Stimulated activated CD4-positive, alpha-beta T cell treated with anti-CD3 and anti-CD28 coated beads, Interleukin-4, amount 100 ng/mL, for 24 hours (primary cell): Measurements from ENCODE around the gene SCRN3.
"Not testable (repeated sequence)": the region's sequence is repeated elsewhere in the genome, so short reads cannot be mapped to it uniquely, and the experiment has no call there.

ENCODE experiments used
- DNase-seq: peaks from one replicate; pipeline ENCODE4 v3.0.0-alpha.2; 2020

Gene SCRN3, protein sequence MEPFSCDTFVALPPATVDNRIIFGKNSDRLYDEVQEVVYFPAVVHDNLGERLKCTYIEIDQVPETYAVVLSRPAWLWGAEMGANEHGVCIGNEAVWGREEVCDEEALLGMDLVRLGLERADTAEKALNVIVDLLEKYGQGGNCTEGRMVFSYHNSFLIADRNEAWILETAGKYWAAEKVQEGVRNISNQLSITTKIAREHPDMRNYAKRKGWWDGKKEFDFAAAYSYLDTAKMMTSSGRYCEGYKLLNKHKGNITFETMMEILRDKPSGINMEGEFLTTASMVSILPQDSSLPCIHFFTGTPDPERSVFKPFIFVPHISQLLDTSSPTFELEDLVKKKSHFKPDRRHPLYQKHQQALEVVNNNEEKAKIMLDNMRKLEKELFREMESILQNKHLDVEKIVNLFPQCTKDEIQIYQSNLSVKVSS

DNA sequence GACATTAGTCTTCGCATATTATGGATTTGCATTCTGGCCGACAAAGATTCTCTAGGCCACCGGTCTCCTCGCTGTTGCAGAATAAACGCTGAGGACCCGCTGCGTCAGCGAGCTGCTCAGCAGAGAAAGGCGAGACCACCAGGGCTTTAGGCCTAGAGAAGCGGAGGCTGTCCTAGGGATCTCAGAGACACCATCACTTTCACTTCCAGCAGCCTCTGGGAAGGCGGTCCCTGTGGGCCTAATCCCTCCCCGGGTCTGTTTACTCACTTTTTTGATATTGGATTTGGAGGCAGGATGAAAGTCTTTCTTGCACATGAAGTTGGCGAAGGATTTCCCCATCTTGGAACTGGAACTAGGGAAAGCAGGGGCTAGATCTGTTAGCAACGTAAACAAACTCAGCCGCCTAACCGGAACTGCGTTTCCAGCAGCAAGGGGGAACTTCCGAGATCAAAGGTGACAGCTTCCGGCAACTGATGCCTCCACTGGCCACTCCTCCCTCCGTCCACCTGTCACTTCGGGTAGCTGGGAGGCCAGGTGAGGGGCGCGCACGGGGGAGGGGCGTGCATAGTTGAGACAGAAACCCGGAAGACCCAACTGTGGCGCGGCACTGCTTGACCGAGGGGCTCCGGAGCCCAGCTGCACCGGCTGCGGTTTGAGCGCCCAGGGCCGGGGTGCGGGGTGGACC, at the start of gene SCRN3:
SCRN3 (plus strand) TSS at position 447 of the 685 bp plus-strand sequence. CDS start 2,554 bp downstream, outside the sequence.
- DNase-seq = peak; percentile 78

DNA sequence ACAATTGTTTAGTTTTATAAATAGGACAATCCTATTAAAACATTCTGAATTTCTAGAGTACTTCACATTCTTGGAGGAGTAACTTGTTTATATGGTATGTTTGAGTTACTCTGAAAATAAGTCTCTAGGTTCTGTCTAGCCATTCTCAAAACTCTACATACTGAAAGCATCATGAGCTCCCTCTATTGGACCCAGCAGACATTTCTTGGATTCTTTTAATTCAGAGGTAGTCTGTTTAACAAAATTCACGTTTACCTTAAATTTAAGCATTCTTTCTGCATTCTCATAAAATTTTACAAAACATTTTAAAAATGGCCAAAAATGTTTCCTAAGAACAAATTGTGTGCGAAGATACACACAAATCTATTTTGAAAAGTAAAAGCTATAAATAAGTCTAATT, 45.5 kb upstream of the SCRN3 start:
- no peak for DNase-seq

DNA sequence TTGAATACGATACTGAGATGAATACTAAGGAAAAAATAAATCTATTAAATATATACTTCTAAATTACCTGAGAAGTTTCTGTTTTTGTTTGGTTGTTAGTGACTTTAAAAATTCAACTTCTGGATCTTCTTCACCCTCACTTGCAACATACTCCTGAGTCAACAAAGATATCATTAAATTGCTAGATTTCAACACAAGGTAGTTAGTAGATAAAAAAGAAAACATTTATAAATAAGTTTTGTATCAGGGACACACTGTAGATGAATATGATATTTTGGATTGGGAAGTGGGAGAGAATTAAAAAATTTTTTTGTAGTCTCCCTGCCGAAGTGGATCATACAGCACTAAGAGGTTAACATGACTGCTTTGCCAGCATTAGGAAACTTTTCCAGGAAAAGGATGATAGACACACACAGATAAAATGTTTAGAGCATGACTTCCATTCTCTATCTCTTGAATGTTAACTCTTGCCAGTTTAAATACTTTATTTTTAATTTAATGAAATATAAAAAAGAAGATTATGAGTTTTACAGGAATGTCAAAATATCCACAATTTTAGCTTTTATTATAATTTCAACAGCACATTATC, 44.8 kb upstream of the SCRN3 start:
- DNase-seq = no peak

DNA sequence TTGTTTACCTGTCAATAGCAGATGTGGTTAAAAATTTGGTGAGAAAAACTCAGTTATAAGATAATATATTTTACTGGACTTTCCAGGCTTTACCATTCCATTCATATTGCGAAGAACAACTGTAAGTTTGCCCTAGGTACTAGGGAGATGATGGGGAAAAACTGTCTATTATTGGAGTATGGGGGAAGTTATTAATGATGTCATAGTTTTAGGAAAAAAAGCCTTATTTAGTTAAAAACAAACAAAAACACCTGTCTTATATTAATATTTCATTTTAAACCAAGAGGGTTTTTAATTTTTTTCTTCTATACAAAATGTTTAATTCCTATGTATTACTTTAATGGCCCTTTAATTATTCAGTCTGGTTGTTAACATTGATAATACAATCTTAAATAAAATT, 42.5 kb upstream of the SCRN3 start:
- no peak for DNase-seq

DNA sequence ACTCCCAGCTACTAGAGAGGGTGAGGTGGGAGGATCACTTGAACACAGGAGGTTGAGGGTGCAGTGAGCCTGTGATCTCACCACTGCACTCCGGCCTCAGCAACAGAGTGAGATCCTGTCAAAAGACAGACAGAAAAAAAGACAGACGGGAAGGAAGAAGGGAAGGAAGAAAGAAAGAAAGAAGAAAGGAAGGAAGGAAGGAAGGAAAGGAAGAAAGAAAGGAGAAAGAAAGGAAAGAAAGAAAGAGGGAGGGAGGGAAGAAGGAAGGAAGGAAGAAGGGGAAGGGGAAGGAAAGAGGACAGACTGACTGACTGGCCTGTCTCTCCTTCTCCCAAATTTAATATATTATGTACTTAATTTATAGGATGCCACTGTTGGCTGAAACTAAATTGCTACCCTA, 39.2 kb upstream of the SCRN3 start:
- DNase-seq = no peak

DNA sequence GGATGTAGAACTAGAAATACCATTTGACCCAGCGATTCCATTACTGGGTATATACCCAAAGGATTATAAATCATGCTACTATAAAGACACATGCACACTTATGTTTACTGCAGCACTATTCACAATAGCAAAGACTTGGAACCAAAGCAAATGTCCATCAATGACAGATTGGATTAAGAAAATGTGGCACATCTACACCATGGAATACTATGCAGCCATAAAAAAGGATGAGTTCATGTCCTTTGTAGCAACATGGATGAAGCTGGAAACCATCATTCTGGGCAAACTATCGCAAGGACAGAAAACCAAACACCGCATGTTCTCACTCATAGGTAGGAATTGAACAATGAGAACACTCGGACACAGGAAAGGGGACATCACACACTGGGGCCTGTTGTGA, 35.9 kb upstream of the SCRN3 start:
- not testable (repeated sequence) for DNase-seq

DNA sequence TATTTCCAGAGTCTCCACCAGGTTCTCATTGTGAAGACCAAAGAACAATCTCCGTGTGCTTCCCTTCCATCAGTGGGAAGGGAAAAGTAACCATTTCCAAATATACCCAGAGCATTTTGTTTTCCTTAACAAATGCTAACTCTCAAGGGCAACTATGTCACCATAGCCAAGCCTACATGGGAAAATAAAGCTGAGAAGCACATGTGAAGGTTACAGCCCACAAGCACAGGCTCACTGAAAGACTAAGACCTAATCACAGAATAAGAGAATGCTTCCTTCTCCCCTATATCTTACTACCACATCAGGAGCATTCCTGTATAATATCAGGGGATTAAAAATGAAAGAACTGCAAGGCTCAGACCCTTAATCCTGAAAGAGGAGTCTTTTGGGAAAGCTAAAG, 32.6 kb upstream of the SCRN3 start:
- no peak for DNase-seq

DNA sequence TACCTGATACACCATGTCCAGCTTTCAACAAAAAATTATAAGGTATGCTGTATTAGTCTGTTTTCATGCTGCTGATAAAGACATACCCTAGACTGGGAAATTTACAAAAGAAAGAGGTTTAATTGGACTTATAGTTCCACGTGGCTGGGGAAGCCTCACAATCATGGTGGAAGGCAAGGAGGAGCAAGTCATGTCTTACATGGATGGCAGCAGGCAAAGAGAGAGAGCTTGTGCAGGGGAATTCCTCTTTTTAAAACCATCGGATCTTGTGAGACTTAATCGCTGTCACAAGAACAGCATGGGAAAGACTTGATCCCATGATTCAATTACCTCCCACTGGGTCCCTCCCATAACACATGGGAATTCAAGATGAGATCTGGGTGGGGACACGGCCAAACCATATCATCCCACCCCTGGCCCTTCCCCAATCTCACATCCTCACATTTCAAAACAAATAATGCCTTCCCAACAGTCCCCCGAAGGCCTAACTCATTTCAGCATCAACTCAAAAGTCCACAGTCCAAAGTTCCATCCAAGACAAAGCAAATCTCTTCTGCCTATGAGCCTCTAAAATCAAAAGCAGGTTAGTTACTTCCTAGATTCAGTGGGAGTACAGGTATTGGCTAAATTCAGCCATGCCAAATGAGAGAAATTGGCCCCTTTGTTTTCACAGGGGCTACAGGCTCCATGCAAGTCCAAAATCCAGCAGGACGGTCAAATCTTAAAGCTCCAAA, 31.9 kb upstream of the SCRN3 start:
- DNase-seq = not testable (repeated sequence)

DNA sequence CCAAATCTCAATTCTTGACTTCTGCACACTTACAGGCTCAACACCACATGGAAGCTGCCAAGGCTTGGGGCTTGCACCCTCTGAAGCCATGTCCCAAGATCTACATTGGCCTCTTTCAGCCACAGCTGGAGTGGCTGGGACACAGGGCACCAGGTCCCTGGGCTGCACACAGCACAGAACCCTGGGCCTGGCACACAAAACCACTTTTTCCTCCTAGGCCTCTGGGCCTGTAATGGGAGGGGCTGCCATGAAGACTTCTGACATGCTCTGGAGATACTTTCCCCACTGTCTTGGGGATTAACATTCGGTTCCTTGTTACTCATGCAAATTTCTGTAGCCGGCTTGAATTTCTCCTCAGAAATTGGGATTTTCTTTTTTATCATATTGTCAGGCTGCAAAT, 30.9 kb upstream of the SCRN3 start:
- DNase-seq = no peak

DNA sequence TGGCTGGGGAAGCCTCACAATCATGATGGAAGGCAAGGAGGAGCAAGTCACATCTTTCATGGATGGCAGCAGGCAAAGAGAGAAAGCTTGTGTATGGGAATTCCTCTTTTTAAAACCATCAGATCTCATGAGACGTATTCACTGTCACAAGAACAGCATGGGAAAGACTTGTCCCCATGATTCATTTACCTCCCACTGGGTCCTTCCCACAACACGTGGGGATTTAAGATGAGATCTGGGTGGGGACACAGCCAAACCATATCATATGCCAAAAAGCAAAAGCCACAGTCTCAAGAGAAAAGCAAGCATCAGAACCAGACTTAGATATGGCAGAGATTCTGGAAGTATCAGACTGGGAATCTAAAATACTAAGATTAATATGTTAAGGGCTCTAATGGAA, 30.0 kb upstream of the SCRN3 start:
- no peak for DNase-seq

DNA sequence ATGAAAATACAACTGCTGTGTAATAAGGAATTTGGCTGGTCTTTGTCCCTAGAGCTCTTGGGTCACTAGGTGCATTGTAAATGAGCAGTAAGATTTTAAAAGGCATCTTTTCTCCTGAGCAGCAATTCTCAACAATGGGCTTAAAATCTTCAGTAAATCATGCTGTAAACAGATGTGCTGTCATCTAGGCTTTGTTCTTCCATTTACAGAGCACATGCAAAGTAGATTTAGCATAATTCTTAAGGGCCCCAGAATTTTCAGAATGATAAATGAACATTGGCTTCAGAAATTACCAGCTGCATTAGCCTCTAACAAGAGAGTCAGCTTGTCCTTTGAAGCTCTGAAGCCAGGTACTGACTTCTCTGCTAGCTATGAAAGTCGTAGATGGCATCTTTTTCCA, 26.8 kb upstream of the SCRN3 start:
- DNase-seq = no peak

DNA sequence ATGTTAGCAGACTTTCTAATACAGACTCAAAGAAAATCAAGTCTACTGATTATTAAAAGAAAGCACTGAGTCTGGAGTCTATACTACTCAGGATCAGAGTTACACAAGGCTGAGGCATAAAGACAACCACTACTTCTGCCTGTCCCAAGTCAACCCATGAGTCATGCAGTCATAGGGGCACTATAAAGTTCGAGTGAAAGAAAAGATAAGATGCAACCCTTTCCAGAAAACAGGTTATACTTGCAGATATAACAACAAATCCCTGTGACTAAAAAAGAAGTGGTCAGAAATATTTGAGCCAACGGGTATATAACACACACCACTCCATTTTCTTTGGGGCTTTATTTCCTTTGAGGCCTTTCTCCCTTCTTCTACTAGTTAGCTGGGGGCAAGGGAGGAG, 18.6 kb upstream of the SCRN3 start:
- no peak for DNase-seq

DNA sequence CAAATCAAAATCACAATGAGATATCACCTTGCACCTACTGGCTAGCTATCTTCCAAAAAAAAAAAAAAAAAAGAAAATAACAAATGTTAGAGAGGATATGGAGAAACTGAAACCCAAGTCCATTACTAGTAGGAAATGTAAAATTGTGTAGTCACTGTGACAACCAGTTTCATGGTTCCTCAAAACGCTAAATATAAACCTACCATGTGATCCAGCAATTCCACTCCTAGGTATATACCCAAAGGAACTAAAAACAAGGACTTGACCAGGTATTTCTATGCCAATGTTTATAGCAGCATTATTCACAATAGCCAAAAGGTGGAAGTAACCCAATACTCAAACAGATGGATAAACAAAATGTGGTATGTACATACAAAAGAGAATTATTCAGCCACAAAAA, 11.7 kb upstream of the SCRN3 start:
- no peak for DNase-seq

DNA sequence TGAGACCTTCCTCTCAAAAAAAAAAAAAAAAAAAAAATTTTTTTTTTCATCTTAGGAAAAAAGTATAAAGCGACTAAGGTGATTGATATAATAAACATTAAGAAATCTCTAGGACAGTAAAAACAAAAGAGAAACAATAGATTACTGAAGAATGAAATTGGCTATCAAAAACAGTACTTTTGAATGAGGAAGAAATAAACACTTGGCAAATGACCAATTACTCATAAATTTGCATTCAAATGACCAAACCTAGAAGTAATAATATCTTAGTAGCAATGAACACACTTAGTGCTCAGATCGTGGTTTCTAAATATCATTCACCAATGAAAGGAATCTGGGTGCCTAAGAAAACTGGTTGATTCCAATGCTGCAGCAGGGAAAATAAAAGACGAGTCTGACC, 10.3 kb upstream of the SCRN3 start:
- no peak for DNase-seq

DNA sequence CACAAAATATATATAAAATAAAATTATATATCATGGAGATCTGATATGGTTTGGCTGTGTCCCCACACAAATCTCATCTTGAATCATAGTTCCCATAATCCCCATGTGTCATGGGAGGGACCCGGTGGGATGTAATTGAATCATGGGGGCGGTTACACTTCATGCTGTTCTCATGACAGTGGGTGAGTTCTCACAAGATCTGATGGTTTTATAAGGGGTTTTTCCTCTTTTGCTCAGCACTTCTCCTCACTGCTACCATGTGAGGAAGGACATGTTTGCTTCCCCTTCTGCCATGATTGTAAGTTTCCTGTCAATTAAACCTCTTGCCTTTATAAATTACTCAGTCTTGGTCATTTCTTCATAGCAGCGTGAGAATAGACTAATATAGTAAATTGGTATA, 6.8 kb upstream of the SCRN3 start:
- DNase-seq = not testable (repeated sequence)

DNA sequence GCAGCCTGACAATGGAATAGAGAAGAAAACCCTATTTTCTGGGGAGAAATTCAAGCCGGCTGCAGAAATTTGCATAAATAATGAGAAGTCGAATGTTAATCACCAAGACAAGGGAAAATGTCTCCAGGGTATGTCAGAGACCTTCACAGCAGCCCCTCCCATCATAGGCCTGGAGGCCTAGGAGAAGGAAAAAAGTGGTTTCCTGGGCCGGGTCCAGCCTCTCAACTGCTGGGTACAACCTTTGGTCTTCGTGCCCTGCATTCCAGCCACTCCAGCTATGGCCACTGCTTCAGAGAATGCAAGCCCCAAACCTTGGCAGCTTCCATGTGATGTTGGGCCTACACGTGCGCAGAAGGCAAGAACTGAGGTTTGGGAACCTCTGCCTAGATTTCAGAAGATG, 6.0 kb upstream of the SCRN3 start:
- DNase-seq = no peak

DNA sequence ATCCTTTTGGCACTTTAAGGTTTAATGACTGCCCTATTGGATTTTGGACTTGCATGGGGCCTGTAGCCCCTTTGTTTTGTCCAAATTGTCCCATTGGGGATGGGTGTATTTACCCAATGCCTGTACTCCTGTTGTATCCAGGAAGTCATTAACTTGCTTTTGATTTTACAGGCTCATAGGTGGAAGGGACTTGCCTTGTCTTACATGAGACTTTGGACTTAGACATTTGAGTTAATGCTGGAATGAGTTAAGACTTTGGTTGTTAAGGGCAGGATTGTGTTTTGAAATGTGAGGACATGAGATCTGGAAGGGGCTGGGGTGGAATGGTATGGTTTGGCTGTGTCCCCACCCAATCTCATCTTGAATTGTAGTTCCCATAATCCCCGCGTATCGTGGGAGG, 5.2 kb upstream of the SCRN3 start:
- DNase-seq = not testable (repeated sequence)

DNA sequence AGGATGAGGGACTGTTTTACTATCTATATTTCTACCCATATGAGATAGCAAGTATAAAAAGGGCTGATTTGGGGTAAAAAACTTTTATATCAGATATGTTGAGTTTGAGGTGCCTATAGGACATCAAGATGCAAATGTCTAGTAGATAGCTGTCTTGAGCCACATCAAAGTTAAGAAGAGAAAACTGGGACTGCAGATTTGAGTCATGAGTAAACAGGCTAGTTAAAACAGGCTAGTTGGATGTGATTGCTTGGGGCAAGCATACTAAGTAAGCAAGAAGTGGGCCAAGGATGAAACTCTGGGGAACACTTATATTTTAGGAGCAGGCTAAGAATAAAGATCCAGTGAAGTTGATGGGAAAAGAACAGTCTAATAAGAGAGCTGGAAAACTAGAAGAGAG, 2.8 kb upstream of the SCRN3 start:
- DNase-seq = no peak

DNA sequence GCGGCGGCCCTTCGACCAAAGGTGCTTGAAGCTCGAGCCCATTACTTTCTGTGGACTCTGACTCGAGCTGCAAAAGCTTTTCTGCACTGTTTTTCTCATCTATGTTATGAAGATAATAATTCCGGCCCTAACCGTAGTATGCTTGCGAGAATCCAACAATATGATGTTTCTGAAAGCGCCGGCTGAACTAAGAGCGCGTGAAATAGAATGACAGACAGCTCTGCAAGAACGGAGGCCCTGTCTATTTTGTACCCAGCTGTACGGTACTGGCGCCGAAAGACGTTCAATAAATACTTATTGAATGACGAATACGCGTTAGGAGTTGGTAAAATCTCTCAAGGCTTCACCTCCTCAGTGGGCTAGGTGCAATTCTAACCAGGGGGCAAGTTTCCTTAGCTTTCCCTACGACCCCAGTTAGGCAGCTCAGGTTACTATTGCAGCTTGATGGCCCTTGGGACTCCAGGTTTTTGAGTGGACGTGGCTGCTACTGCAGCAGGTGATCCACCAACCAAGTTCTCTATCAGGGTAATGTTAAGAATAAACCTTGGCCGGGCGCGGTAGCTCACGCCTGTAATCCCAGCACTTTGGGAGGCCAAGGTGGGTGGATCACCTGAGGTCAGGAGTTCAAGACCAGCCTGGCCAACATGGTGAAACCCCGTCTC, 570 bp downstream of the SCRN3 start:
- no peak for DNase-seq

DNA sequence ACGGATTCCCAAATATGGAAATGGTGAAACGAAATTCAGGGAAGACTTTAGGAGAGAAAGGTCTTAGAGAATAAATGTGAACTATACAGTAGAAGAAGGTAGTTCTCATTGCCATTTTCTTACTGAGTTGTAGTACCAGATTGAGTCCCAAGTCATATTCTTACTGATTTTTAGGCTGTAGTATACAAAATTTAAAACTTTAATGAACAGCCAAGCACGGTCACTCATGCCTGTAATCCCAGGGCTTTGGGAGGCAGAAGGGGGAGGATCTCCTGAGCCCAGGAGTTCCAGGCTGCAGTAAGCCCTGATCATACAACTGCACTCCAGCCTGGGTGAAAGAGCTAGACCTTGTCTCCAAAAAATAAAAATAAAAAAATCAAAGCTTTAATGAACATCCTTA, 2.2 kb downstream of the SCRN3 start:
- no peak for DNase-seq

DNA sequence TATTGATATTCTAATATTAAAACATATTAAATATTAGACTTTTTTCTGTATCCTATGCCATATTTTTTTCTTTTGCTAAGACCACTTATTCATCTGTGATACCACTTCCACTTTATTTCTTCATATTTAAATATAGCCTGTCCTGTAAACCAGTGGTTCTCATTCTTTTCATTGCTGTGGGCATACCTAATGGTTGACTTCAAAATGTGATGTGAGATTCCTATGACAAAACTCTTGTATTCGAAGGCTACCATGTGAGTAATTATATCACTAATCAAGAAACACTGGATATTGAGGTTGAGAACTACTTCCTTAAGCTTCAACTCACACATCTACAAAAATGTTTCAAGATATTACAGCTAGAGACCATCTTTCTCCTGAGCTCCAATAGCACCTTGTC, 3.6 kb downstream of the SCRN3 start:
- DNase-seq = no peak

DNA sequence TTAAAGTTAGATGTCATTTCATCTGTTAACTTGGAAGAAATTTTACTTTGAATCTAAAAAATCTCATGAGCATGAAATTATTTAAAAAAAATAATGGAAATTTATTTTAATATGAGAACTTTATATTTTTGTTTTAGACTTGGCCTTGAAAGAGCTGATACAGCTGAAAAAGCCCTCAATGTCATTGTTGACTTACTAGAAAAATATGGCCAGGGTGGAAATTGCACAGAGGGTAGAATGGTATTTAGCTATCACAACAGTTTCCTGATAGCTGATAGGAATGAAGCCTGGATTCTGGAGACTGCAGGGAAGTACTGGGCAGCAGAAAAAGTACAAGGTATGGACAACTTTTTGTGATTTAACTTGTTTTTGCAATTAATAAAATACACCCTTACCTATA, 5.3 kb downstream of the SCRN3 start:
- no peak for DNase-seq

DNA sequence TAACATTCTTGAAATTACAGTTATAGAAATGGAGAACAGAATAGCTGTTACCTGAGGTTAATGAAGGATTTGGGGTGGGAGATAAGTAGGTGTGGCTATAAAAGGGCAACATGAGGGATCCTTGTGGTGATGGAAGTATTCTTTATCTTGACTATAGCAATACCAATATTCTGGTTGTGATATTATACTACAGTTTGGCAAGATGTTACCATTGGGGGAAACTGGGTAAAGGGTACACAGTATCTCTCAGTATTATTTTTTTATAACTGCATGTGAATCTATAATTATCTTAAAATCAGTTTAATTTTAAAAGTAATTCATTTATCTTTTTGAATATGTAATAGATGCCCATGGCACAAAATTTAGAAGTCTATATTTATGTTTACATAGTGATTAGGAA, 8.1 kb downstream of the SCRN3 start:
- DNase-seq = no peak
